Duodenal mucosa (tissue), 2 donors: ENCODE measurements around the gene PDGFC.

Experiments
- H3K27ac ChIP-seq: one replicate; pipeline ENCODE4 v1.7.0; 2013; ENCODE audit warnings: low read depth, low read length
- H3K27me3 ChIP-seq, 2 donors: one replicate each; pipeline ENCODE4 v1.7.0; 2013; ENCODE audit warnings: low read length in 2 of 2, control low read depth in 1 of 2; ENCODE audit not compliant: insufficient read depth in 2 of 2, control insufficient read depth in 1 of 2
- H3K36me3 ChIP-seq, 2 donors: one replicate each; pipeline ENCODE4 v1.7.0; 2013; ENCODE audit warnings: low read length in 2 of 2, control low read depth in 1 of 2; ENCODE audit not compliant: insufficient read depth in 2 of 2, control insufficient read depth in 1 of 2
- H3K4me1 ChIP-seq, 2 donors: one replicate each; pipeline ENCODE4 v1.7.0; 2013; ENCODE audit warnings: low read length in 2 of 2, control low read depth in 1 of 2; ENCODE audit not compliant: insufficient read depth in 2 of 2, control insufficient read depth in 1 of 2
- H3K4me3 ChIP-seq, 2 donors: one replicate each; pipeline ENCODE4 v1.7.0; 2013; ENCODE audit warnings: low read length in 2 of 2, low read depth in 1 of 2
- H3K9ac ChIP-seq, 2 donors: one replicate each; pipeline ENCODE4 v1.7.0; 2013; ENCODE audit warnings: low read length in 2 of 2, low read depth in 1 of 2
- H3K9me3 ChIP-seq, 2 donors: one replicate each; pipeline ENCODE4 v1.7.0; 2013; ENCODE audit warnings: low read length in 2 of 2, control low read depth in 1 of 2; ENCODE audit not compliant: control insufficient read depth in 1 of 2

PDGFC gene

GRCh38 chr4:156815717-156816359 is 155.8 kb downstream of the PDGFC start:
- no peak overlapping the region for H3K27ac ChIP-seq
- no peak overlapping the region for H3K4me3 ChIP-seq
- H3K4me1 ChIP-seq = no peaks in the 10 kb centered on the region
- no peak overlapping the region for H3K9ac ChIP-seq
- no peaks in the 10 kb centered on the region for H3K36me3 ChIP-seq
- H3K9me3 ChIP-seq = no peaks in the 10 kb centered on the region
- no peaks in the 10 kb centered on the region for H3K27me3 ChIP-seq

- no peaks in the 10 kb centered on the region for H3K27me3 ChIP-seq
- H3K36me3 ChIP-seq = no peaks in the 10 kb centered on the region
- no peaks in the 10 kb centered on the region for H3K4me1 ChIP-seq
- H3K9ac ChIP-seq = no peak overlapping the region
- no peaks in the 10 kb centered on the region for H3K9me3 ChIP-seq
- no peak overlapping the region for H3K27ac ChIP-seq
- no peak overlapping the region for H3K4me3 ChIP-seq
Observed at GRCh38 chr4:156811963-156812362, 159.6 kb downstream of the PDGFC start.

GRCh38 chr4:156811286-156811685 is 160.3 kb downstream of the PDGFC start:
- Histone ChIP-seq H3K9me3 (no peaks in the 10 kb centered on the region), H3K27me3 (no peaks in the 10 kb centered on the region), H3K4me3 (no peak overlapping the region), H3K27ac (no peak overlapping the region), H3K9ac (no peak overlapping the region), H3K36me3 (no peaks in the 10 kb centered on the region), H3K4me1 (no peaks in the 10 kb centered on the region)

GRCh38 chr4:156805696-156806095 is 165.9 kb downstream of the PDGFC start:
- no peaks in the 10 kb centered on the region for H3K4me1 ChIP-seq
- no peaks in the 10 kb centered on the region for H3K9me3 ChIP-seq
- no peak overlapping the region for H3K4me3 ChIP-seq
- H3K36me3 ChIP-seq = no peaks in the 10 kb centered on the region
- no peak overlapping the region for H3K27ac ChIP-seq
- H3K27me3 ChIP-seq = no peaks in the 10 kb centered on the region
- H3K9ac ChIP-seq = no peak overlapping the region

GRCh38 chr4:156803056-156803455 is 168.5 kb downstream of the PDGFC start:
- no peaks in the 10 kb centered on the region for H3K4me1 ChIP-seq
- H3K9ac ChIP-seq = no peak overlapping the region
- no peaks in the 10 kb centered on the region for H3K27me3 ChIP-seq
- H3K27ac ChIP-seq = no peak overlapping the region
- H3K36me3 ChIP-seq = no peaks in the 10 kb centered on the region
- H3K4me3 ChIP-seq = no peak overlapping the region
- H3K9me3 ChIP-seq = no peaks in the 10 kb centered on the region

GRCh38 chr4:156800463-156800862 is 171.1 kb downstream of the PDGFC start:
- no peak overlapping the region for H3K27ac ChIP-seq
- H3K4me3 ChIP-seq = no peak overlapping the region
- no peaks in the 10 kb centered on the region for H3K27me3 ChIP-seq
- no peaks in the 10 kb centered on the region for H3K4me1 ChIP-seq
- H3K9ac ChIP-seq = no peak overlapping the region
- H3K9me3 ChIP-seq = no peaks in the 10 kb centered on the region
- H3K36me3 ChIP-seq = no peaks in the 10 kb centered on the region

GRCh38 chr4:156799121-156799589 is 172.4 kb downstream of the PDGFC start:
- Histone ChIP-seq H3K9me3 (no peaks in the 10 kb centered on the region), H3K27ac (no peak overlapping the region), H3K9ac (no peak overlapping the region), H3K36me3 (no peaks in the 10 kb centered on the region), H3K4me3 (no peak overlapping the region), H3K4me1 (no peaks in the 10 kb centered on the region), H3K27me3 (no peaks in the 10 kb centered on the region)

- no peak overlapping the region for H3K27ac ChIP-seq
- H3K9ac ChIP-seq = no peak overlapping the region
- no peaks in the 10 kb centered on the region for H3K36me3 ChIP-seq
- no peaks in the 10 kb centered on the region for H3K27me3 ChIP-seq
- H3K4me3 ChIP-seq = no peak overlapping the region
- H3K9me3 ChIP-seq = no peaks in the 10 kb centered on the region
- no peaks in the 10 kb centered on the region for H3K4me1 ChIP-seq
Observed at GRCh38 chr4:156798438-156798837, 173.2 kb downstream of the PDGFC start.

- Histone ChIP-seq H3K36me3 (no peaks in the 10 kb centered on the region), H3K4me1 (no peaks in the 10 kb centered on the region), H3K27ac (no peak overlapping the region), H3K9me3 (no peaks in the 10 kb centered on the region), H3K27me3 (no peaks in the 10 kb centered on the region), H3K4me3 (no peak overlapping the region), H3K9ac (no peak overlapping the region)
Observed at GRCh38 chr4:156797206-156797605, 174.4 kb downstream of the PDGFC start.

- Histone ChIP-seq H3K4me3 (no peak overlapping the region), H3K4me1 (no peaks in the 10 kb centered on the region), H3K36me3 (no peaks in the 10 kb centered on the region), H3K9ac (no peak overlapping the region), H3K27ac (no peak overlapping the region), H3K27me3 (no peaks in the 10 kb centered on the region), H3K9me3 (no peaks in the 10 kb centered on the region)
Observed at GRCh38 chr4:156795727-156796126, 175.9 kb downstream of the PDGFC start.

- no peak overlapping the region for H3K4me3 ChIP-seq
- H3K9me3 ChIP-seq = no peaks in the 10 kb centered on the region
- H3K9ac ChIP-seq = no peak overlapping the region
- no peak overlapping the region for H3K27ac ChIP-seq
- H3K36me3 ChIP-seq = no peaks in the 10 kb centered on the region
- H3K27me3 ChIP-seq = no peaks in the 10 kb centered on the region
- no peaks in the 10 kb centered on the region for H3K4me1 ChIP-seq
Observed at GRCh38 chr4:156794863-156795262, 176.7 kb downstream of the PDGFC start.
